Calu3 (cell line): ENCODE results near the gene CASP6. TPM values are rescaled to one million over a fixed set of nuclear protein-coding genes. Genes with fewer than 3 reads are reported as not detected.

Experiments
- BruUV-seq: library from RNA; stranded (reverse); fragments of 400-500 nt; replicated peaks from 2 replicates; lab custom pipeline; 2021; lab: Mats Ljungman, UMichigan
- CTCF ChIA-PET: fragments of 300-600 bp; sonication (Branson Sonifier 250); formaldehyde crosslinking; loops from one replicate; lab custom pipeline; 2022; ENCODE audit warnings: antibody characterized with exemption; lab: Charles Lee
- DNase-seq: peaks from one replicate; pipeline ENCODE4 v3.0.0; 2022
- H3K27ac Mint-ChIP-seq: one replicate; pipeline ENCODE4 v1.8.0; 2022; ENCODE audit warnings: mixed read lengths; ENCODE audit not compliant: unreplicated experiment
- H3K27me3 Mint-ChIP-seq: one replicate; pipeline ENCODE4 v1.8.0; 2022; ENCODE audit warnings: mixed read lengths; ENCODE audit not compliant: unreplicated experiment
- H3K36me3 Mint-ChIP-seq: one replicate; pipeline ENCODE4 v1.8.0; 2022; ENCODE audit warnings: mild to moderate bottlenecking, moderate library complexity, mixed read lengths; ENCODE audit not compliant: insufficient read depth, unreplicated experiment
- H3K4me1 Mint-ChIP-seq: one replicate; pipeline ENCODE4 v1.8.0; 2022; ENCODE audit warnings: mild to moderate bottlenecking, low read depth, mixed read lengths; ENCODE audit not compliant: unreplicated experiment
- H3K4me3 Mint-ChIP-seq: one replicate; pipeline ENCODE4 v1.8.0; 2022; ENCODE audit warnings: mild to moderate bottlenecking, low read depth, moderate library complexity, mixed read lengths; ENCODE audit not compliant: unreplicated experiment
- H3K9me3 Mint-ChIP-seq: one replicate; pipeline ENCODE4 v1.8.0; 2022; ENCODE audit warnings: low read depth, mixed read lengths; ENCODE audit not compliant: unreplicated experiment
- intact Hi-C: fragments of 100-400 bp; cut with micrococcal nuclease; formaldehyde crosslinking; loops from one replicate; pipeline ENCODE4 v1.10.0; 2022; ENCODE audit not compliant: unreplicated experiment
- total RNA-seq: library from RNA; stranded (reverse); gene quantifications from 2 replicates; pipeline ENCODE4 v1.2.3, GENCODE V29; 2022
- TF ChIP-seq, protein P1 (sequence below): fragments of 200-600 bp; IDR thresholded peaks from one replicate; pipeline ENCODE4 v1.8.0; 2022; ENCODE audit warnings: antibody characterized with exemption; ENCODE audit not compliant: unreplicated experiment

CASP6 gene
- total RNA-seq, 1 experiment from 2014 or later = 22.3 TPM

DNA sequence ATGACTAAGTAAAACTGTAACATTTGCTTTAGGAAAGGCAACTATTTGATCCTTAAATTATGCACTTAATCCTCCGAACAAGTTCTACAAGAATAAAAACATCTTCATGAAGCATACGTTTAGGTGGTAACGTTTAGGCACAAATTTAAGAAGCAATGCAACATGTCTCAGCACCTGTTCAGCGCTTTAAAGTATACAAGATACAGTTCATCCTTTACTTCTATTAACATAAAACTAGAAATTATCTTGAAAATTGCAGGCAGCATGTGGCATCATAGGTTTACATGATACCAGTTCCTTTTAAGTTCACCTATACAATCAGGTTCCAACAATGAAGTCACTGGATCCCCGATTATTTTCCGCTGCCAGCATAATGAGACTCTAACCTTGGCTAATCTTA lies 25.1 kb upstream of the CASP6 start:
- no TSS peak for BruUV-seq
- Mint-ChIP-seq H3K27ac (peak overlapping the region; percentile 82), H3K27me3 (no peaks in the 10 kb centered on the region), H3K9me3 (no peaks in the 10 kb centered on the region), H3K4me3 (peak overlapping the region; percentile 63), H3K4me1 (peaks cover 22% of the 10 kb centered on the region), H3K36me3 (peaks cover 34% of the 10 kb centered on the region)
- TF ChIP-seq, protein P1, sequence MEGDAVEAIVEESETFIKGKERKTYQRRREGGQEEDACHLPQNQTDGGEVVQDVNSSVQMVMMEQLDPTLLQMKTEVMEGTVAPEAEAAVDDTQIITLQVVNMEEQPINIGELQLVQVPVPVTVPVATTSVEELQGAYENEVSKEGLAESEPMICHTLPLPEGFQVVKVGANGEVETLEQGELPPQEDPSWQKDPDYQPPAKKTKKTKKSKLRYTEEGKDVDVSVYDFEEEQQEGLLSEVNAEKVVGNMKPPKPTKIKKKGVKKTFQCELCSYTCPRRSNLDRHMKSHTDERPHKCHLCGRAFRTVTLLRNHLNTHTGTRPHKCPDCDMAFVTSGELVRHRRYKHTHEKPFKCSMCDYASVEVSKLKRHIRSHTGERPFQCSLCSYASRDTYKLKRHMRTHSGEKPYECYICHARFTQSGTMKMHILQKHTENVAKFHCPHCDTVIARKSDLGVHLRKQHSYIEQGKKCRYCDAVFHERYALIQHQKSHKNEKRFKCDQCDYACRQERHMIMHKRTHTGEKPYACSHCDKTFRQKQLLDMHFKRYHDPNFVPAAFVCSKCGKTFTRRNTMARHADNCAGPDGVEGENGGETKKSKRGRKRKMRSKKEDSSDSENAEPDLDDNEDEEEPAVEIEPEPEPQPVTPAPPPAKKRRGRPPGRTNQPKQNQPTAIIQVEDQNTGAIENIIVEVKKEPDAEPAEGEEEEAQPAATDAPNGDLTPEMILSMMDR = no peak
- CTCF ChIA-PET = interaction anchor here (0.6 to 0.7 kb wide), 2 partner anchors 357 to 1863 kb away, joined by 3 to 6 read pairs; no protein-coding TSS in a partner anchor
- DNase-seq = no peak
- intact Hi-C loops = loop anchor here (5.0 kb wide), 1 partner anchor 74 kb away; the partner anchor contains the start of gene CFI

DNA sequence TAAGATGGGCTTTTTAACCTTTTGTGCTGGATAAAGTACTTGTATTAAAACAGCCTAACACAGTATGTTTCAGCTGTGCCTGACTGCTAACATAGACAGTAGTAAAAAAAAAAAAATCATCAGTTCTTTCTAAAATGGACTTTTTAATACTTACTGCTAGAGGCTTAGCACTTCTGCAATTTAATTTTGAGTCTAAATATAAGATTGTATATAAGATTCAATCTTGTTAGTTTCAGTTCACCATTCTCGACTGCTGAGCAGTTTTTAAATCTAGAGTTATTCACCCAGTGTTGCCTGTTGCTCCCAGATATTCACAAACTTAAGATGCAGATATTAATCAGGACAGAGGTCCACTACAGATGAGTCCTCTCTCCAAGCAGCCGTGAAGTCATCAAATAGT lies 19.9 kb upstream of the CASP6 start:
- no TSS peak for BruUV-seq
- H3K36me3 Mint-ChIP-seq = peaks cover 10% of the 10 kb centered on the region
- intact Hi-C loops = no loop called here
- DNase-seq = no peak
- no peaks in the 10 kb centered on the region for H3K27me3 Mint-ChIP-seq
- no peak overlapping the region for H3K4me3 Mint-ChIP-seq
- no peak overlapping the region for H3K27ac Mint-ChIP-seq
- CTCF ChIA-PET = no interaction called here
- H3K4me1 Mint-ChIP-seq = peaks cover 32% of the 10 kb centered on the region
- H3K9me3 Mint-ChIP-seq = peaks cover 6% of the 10 kb centered on the region
- TF ChIP-seq, protein P1 = no peak

DNA sequence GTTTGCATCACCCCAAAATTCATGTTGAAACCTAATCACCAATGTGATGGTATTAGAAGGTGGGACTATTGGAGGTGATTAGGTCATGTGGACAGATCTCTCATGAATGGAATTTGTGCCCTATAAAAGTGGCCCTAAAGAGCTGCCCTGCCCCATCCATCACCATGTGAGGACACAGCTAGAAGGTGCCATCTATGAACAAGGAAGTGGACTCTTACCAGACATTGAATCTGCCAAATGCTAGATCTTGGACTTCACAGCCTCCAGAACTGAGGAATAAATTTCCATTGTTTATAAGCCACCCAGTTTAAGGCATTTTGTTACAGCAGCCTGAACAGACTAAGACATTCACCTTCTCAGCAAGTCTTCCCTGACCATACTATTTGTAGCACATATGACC lies 19.1 kb upstream of the CASP6 start:
- Mint-ChIP-seq H3K4me3 (no peak overlapping the region), H3K36me3 (peaks cover 2% of the 10 kb centered on the region), H3K27me3 (no peaks in the 10 kb centered on the region), H3K27ac (peak overlapping the region; percentile 10), H3K9me3 (peaks cover 6% of the 10 kb centered on the region), H3K4me1 (peaks cover 25% of the 10 kb centered on the region)
- CTCF ChIA-PET = no interaction called here
- DNase-seq = no peak
- TF ChIP-seq, protein P1 = no peak
- intact Hi-C loops = no loop called here
- BruUV-seq = no TSS peak

DNA sequence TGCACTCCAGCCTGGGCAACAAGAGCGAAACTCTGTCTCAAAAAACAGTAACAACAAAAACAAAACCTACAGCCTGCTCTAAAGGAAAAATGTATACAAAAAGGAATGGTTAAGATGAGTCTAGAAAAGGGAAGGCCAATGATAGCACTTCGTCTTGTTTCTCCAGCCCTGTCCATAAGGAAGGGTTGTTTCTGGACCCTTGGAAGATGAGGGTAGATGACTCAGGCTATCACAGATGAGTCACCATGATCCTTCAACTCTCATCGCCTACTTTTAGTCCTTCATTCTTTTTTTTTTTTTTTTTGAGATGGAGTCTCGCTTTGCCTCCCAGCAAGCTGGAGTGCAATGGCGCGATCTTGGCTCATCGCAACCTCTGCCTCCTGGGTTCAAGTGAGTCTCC lies 17.8 kb upstream of the CASP6 start:
- Mint-ChIP-seq H3K27me3 (no peaks in the 10 kb centered on the region), H3K4me1 (peaks cover 17% of the 10 kb centered on the region), H3K4me3 (no peak overlapping the region), H3K9me3 (peaks cover 6% of the 10 kb centered on the region), H3K27ac (no peak overlapping the region), H3K36me3 (no peaks in the 10 kb centered on the region)
- TF ChIP-seq, protein P1 = no peak
- CTCF ChIA-PET = interaction anchor here (0.8 kb wide), 1 partner anchor 18 kb away, joined by 8 read pairs; the partner anchor contains the start of gene CASP6
- BruUV-seq = no TSS peak
- no peak for DNase-seq
- intact Hi-C loops = no loop called here
